ENCODE results near the gene UBE2S.
"Not testable (repeated sequence)": the region's sequence is repeated elsewhere in the genome, so short reads cannot be mapped to it uniquely, and the experiment has no call there.

UBE2S gene

GRCh38 chr19:55402509-55402908, 5.1 kb downstream of the UBE2S start:
- no peak for DNase-seq

GRCh38 chr19:55401390-55401789, 6.2 kb downstream of the UBE2S start:
- DNase-seq = not testable (repeated sequence)

- no peak for DNase-seq
Observed at GRCh38 chr19:55400281-55401087, 7.1 kb downstream of the UBE2S start.

GRCh38 chr19:55398200-55398925, 9.2 kb downstream of the UBE2S start:
- DNase-seq = peak; percentile 94

GRCh38 chr19:55392820-55393761, 14.5 kb downstream of the UBE2S start:
- no peak for DNase-seq

GRCh38 chr19:55391702-55392615, 15.6 kb downstream of the UBE2S start:
- no peak for DNase-seq

- no peak for DNase-seq
Observed at GRCh38 chr19:55391191-55391670, 16.4 kb downstream of the UBE2S start.

GRCh38 chr19:55390461-55390880, 17.1 kb downstream of the UBE2S start:
- no peak for DNase-seq

- DNase-seq = no peak
Observed at GRCh38 chr19:55389386-55390317, 17.9 kb downstream of the UBE2S start.

GRCh38 chr19:55387736-55388497, 19.7 kb downstream of the UBE2S start:
- no peak for DNase-seq

- DNase-seq = no peak
Observed at GRCh38 chr19:55386493-55386971, 21.1 kb downstream of the UBE2S start.

GRCh38 chr19:55385724-55386492, 21.7 kb downstream of the UBE2S start, which contains the start of gene RPL28:
RPL28 (plus strand) TSS chr19:55385932; CDS start chr19:55386358, 426 bp downstream.
- peak; percentile 99 for DNase-seq

- peak; percentile 95 for DNase-seq
Observed at GRCh38 chr19:55384920-55385723, 22.5 kb downstream of the UBE2S start.

GRCh38 chr19:55384131-55384919, 23.3 kb downstream of the UBE2S start, which contains the start of gene TMEM238:
TMEM238 (minus strand) TSS chr19:55384292; CDS start chr19:55384259, 33 bp downstream.
- DNase-seq = peak; percentile 36

- peak; percentile 65 for DNase-seq
Observed at GRCh38 chr19:55383279-55384130, 24.1 kb downstream of the UBE2S start.

All from inflammatory macrophage treated with lipopolysaccharide for 4 hours (primary cell).